ENCODE measurements around the gene PLA2G2F. TPM values are rescaled to one million over a fixed set of nuclear protein-coding genes. Genes with fewer than 3 reads are reported as not detected.

Gene PLA2G2F
- total and polyA plus RNA-seq, 9 of the 15 experiments (the other 6 are each of a cell fraction or from before 2014, with no cell fraction given): not detected

- no peak for TF ChIP-seq RFX7 (CRISPR knock-in tag; IDR thresholded peaks at IDR 0.05)
- TF ChIP-seq BCL6 (CRISPR knock-in tag; IDR thresholded peaks at IDR 0.05): no peak
- TF ChIP-seq NFRKB (IDR thresholded peaks at IDR 0.05; ENCODE audit: low read depth): no peak
- TF ChIP-seq KLF10 (CRISPR knock-in tag; IDR thresholded peaks at IDR 0.05): no peak
- TF ChIP-seq NFE2L1 (tag; IDR thresholded peaks at IDR 0.05; ENCODE audit: borderline replicate concordance, low read depth): no peak
- no peak for TF ChIP-seq SP1 (CRISPR knock-in tag; IDR thresholded peaks at IDR 0.05)
- TF ChIP-seq ATF4 (CRISPR knock-in tag; IDR thresholded peaks at IDR 0.05): no peak
- no peak for TF ChIP-seq BDP1 (IDR thresholded peaks at IDR 0.05; ENCODE audit: insufficient read depth, insufficient read length)
- no peak for TF ChIP-seq ESRRA (IDR thresholded peaks at IDR 0.05; ENCODE audit: borderline replicate concordance, low read depth)
- TF ChIP-seq CCNT2 (IDR thresholded peaks at IDR 0.05; ENCODE audit: borderline replicate concordance, extremely low read depth, insufficient read length, low read depth, low read length): no peak
- TF ChIP-seq SIX5 (IDR thresholded peaks at IDR 0.05; ENCODE audit: borderline replicate concordance in 1 of 2, insufficient read depth in 1 of 2, low read depth in 1 of 2, low read length in 2 of 2): no peak
- no peak for TF ChIP-seq TSHZ1 (CRISPR knock-in tag; IDR thresholded peaks at IDR 0.05)
- no peak for TF ChIP-seq SREBF2 (CRISPR knock-in tag; IDR thresholded peaks at IDR 0.05)
- 0 out of 2 replicates have a peak, but pooled peaks have one; percentile 38 for TF ChIP-seq ZBTB1 (CRISPR knock-in tag; IDR thresholded peaks at IDR 0.05; ENCODE audit: borderline replicate concordance, low read depth)
- peak; percentile 97 for TF ChIP-seq RBM25 (IDR thresholded peaks at IDR 0.05; ENCODE audit: low read depth, low read length, severe bottlenecking)
- peak in 1 of 2 experiments; percentile 57; a peak in 2 of 4 replicates for TF ChIP-seq RCOR1 (IDR thresholded peaks at IDR 0.05; ENCODE audit: borderline replicate concordance in 1 of 2, low read depth in 2 of 2, low read length in 2 of 2)
- no peak for TF ChIP-seq ZNF175 (CRISPR knock-in tag; IDR thresholded peaks at IDR 0.05; ENCODE audit: low read depth)
Observed at GRCh38 chr1:20169932-20170331, 30.8 kb downstream of the PLA2G2F start (continued).

Data from K562 (cell line).